ENCODE results near the gene PCDHGA5.
"Not testable (repeated sequence)": the region's sequence is repeated elsewhere in the genome, so short reads cannot be mapped to it uniquely, and the experiment has no call there.

The PCDHGA5 gene

DNA sequence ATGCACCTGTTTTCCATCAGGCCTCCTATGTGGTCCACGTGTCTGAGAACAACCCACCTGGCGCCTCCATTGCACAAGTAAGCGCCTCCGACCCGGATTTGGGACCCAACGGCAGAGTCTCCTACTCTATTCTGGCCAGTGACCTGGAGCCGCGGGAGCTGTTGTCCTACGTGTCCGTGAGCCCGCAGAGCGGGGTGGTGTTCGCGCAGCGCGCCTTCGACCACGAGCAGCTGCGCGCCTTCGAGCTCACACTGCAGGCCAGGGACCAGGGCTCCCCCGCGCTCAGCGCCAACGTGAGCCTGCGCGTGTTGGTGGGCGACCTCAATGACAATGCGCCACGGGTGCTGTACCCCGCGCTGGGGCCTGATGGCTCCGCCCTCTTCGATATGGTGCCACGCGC, 12.4 kb upstream of the PCDHGA5 start:
- no peak for DNase-seq (ENCODE audit: low spot score)

DNA sequence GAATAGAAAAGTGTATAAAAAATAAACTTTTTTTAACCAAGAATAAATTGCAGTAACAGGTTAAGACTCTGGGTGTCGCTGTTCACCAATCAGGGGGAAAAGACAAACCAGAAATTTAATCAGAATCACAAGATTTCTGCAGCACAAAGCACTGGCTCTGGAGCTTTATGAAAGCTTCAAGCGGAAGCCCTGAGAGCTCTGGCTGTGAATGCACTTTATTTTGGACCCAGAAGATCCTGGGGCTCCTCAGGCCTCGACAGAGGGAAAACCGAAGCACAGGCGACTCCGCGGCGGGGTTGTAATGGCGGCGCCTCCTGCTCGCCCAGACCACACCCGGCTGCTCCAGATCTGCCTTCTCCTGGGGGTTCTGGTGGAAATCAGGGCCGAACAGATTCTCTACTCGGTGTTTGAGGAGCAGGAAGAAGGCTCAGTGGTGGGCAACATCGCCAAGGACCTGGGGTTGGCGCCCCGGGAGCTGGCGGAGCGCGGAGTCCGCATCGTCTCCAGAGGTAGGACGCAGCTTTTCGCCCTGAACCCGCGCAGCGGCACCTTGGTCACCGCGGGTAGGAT, 9.0 kb upstream of the PCDHGA5 start, which contains the start of gene PCDHGA4:
TSS of gene PCDHGA4 (plus strand) at position 122 of the 570 bp plus-strand sequence. CDS start at position 209, 87 bp downstream.
- DNase-seq (ENCODE audit: low spot score): peak; percentile 48

DNA sequence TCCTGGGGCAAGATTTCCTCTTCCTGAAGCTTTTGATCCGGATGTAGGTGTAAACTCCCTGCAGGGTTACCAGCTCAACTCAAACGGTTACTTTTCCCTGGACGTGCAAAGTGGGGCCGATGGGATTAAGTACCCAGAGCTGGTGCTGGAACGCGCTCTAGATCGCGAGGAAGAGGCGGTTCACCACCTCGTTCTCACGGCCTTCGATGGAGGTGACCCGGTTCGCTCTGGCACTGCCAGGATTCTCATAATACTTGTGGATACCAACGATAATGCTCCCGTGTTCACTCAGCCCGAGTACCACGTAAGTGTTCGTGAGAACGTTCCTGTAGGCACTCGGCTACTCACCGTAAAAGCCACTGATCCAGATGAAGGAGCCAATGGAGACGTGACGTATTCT, 8.3 kb upstream of the PCDHGA5 start:
- no peak for DNase-seq (ENCODE audit: low spot score)

DNA sequence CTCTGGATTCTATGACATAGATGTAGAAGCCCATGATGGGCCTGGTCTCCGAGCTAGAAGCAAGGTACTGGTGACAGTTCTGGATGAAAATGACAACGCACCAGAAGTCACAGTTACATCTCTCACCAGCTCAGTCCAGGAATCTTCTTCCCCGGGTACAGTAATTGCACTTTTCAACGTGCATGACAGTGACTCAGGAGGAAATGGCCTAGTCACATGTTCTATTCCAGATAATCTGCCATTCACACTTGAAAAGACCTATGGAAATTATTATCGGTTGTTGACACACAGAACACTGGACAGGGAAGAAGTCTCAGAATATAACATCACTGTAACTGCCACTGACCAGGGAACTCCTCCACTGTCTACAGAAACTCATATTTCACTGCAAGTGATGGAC, 7.8 kb upstream of the PCDHGA5 start:
- DNase-seq (ENCODE audit: low spot score): no peak

DNA sequence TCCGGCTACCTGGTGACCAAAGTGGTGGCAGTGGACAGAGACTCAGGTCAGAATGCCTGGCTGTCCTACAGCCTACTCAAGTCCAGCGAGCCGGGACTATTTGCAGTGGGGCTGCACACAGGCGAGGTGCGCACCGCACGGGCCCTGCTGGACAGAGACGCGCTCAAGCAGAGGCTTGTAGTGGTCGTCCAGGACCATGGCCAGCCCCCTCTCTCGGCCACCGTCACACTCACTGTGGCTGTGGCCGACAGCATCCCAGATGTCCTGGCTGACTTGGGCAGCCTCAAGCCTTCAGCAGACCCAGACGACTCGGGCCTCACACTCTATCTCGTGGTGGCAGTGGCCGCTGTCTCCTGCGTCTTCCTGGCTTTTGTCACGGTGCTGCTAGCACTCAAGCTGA, 7.0 kb upstream of the PCDHGA5 start:
- no peak for DNase-seq (ENCODE audit: low spot score)

DNA sequence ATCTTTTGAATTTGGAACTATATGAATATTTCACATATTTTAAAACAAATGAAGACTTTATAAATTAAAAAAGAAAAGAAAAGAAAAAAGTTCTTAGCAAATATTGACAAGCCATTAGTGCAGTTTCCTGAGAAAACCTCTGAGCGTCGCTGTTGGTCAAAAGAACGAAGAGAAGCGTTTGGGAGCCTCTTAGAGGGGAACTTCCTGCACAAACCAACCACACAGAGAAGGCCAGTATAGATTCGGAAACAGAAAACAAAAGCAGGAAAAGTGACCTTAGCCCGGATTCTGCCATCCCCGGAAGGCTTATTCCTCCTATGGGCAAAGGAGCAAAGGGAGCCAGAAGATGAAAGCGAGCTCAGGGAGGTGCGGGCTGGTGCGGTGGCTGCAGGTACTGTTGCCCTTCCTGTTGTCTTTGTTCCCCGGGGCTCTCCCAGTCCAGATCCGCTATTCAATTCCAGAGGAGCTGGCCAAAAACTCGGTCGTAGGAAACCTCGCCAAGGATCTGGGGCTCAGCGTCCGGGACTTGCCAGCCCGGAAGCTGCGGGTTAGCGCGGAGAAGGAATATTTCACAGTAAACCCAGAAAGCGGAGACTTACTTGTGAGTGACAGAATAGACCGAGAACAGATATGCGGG, 4.1 kb upstream of the PCDHGA5 start, which contains the start of gene PCDHGB2:
TSS of gene PCDHGB2 (plus strand) at position 205 of the 637 bp plus-strand sequence. CDS start at position 347, 142 bp downstream.
- DNase-seq (ENCODE audit: low spot score): peak; percentile 45

DNA sequence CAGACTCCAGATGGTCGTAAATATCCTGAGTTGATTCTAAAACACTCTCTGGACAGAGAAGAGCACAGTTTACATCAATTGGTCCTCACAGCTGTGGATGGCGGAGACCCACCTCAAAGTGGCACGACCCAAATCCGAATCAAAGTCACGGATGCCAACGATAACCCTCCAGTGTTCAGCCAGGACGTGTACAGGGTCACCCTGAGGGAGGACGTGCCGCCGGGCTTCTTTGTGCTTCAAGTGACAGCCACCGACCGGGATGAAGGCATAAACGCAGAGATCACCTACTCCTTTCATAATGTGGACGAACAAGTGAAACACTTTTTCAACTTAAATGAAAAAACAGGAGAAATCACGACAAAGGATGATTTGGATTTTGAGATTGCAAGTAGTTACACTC, 3.3 kb upstream of the PCDHGA5 start:
- no peak for DNase-seq (ENCODE audit: low spot score)

DNA sequence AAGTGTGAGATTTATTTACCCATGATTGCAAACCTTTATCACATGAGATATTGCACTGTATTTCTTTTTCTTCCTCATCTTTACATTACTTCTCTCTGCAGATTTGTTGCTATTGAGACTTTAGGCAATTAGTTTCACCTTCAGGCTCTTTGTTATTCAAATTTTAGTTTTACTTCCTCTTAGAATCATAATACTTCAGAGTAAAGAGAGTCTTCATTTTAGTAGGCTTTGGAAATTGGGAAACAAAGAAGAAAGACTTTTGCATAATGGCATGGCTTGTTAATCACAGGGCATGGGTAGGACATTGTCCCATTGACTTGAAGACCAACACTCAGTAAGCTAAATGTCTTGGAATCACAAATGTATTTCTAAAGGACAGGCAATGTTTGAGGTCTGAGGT, 1.2 kb upstream of the PCDHGA5 start:
- no peak for DNase-seq (ENCODE audit: low spot score)

DNA sequence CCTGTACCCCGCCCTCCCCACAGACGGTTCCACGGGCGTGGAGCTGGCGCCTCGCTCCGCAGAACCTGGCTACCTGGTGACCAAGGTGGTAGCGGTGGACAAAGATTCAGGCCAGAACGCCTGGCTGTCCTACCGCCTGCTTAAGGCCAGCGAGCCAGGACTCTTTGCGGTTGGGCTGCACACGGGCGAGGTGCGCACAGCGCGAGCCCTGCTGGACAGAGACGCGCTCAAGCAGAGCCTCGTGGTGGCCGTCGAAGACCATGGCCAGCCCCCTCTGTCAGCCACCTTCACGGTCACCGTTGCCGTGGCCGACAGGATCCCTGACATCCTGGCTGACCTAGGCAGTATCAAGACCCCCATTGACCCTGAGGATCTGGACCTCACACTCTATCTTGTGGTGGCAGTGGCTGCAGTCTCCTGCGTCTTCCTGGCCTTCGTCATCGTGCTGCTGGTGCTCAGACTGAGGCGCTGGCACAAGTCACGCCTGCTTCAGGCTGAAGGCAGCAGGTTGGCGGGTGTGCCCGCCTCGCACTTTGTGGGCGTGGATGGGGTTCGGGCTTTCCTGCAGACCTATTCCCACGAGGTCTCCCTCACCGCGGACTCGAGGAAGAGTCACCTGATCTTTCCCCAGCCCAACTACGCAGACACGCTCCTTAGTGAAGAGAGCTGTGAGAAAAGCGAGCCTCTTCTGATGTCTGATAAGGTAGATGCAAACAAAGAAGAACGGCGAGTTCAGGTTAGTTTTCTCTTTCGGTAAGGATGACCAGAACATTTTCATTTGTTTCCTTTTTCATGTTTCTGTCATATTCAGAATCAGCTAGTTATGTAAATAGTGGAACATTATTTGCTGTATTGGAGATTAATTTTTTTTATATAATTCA, 2.3 kb downstream of the PCDHGA5 start:
- DNase-seq (ENCODE audit: low spot score): no peak

DNA sequence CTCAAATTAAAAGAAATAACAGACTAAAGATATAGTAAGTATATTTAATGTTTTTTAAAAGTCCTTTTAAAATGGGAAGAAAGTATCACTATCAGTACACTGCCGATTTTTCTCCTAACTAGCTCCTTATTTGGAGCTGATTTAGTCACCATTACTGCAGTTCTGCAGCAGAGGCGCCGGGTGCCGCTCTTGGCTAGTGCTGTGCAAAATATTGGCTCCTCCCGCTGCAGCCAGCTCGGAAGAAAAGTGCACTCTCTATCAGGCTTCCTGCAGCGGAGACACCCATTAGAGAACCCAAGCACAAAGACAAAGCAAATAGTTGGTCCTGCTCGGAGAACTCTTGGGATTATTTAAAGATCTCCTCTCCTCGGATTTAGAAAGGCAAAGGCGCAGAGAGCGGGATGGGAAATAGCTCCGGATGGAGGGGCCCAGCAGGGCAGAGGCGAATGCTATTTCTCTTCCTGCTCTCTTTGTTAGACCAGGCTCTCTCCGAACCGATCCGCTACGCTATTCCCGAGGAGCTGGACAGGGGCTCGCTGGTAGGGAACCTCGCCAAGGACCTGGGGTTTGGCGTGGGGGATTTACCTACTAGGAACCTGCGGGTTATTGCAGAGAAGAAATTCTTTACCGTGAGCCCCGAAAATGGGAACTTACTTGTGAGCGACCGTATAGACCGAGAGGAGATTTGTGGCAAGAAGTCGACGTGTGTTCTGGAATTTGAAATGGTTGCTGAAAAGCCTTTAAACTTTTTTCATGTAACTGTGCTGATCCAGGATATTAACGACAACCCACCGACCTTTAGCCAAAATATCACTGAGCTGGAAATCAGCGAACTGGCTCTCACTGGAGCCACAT, 6.3 kb downstream of the PCDHGA5 start, which contains the start of gene PCDHGB3:
TSS of gene PCDHGB3 (plus strand) at position 249 of the 855 bp plus-strand sequence. CDS start at position 402, 153 bp downstream.
- DNase-seq (ENCODE audit: low spot score): peak; percentile 86

DNA sequence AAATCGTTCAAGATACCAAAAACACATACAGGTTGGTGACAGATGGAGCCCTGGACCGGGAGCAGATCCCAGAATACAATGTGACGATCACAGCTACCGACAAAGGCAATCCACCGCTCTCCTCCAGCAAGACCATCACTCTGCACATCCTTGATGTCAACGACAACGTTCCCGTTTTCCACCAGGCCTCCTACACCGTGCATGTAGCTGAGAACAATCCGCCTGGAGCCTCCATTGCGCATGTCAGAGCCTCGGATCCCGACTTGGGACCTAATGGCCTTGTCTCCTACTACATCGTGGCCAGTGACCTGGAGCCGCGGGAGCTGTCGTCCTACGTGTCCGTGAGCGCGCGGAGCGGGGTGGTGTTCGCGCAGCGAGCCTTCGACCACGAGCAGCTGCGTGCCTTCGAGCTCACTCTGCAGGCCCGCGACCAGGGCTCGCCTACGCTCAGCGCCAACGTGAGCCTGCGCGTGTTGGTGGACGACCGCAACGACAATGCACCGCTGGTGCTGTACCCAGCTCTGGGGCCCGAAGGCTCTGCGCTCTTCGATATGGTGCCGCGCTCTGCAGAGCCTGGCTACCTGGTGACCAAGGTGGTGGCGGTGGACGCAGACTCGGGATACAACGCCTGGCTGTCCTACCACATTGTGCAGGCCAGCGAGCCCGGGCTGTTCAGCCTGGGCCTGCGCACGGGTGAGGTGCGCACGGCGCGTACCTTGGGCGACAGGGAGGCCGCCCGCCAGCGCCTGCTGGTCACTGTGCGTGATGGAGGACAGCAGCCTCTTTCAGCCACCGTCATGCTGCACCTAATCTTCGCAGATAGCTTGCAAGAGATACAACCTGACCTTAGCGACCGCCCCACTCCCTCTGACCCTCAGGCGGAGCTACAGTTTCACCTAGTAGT, 7.9 kb downstream of the PCDHGA5 start:
- DNase-seq (ENCODE audit: low spot score): no peak

DNA sequence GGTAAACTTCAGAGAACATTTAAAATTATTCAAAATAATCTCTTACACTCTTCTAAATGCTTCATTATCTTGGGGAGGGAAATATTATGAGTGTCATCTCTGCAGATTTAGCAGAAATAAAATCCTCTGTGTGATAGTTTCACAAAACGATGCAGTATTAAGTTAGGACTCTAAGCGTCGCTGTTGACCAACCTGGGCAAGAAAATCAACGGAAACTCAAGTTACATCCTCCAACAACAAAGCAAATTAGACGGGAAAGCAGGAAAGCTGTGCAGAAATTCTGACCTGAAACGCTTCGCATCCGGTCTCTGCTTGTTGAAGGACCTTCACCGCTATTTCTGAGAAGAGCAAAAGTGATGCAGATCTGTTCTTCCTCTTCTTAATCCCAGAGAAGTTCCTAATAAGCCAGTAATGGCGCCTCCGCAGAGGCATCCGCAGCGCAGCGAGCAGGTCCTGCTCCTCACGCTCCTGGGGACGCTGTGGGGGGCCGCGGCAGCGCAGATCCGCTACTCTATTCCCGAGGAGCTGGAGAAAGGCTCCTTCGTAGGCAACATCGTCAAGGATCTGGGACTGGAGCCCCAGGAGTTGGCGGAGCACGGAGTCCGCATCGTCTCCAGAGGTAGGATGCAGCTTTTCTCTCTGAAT, 9.8 kb downstream of the PCDHGA5 start, which contains the start of gene PCDHGA6:
TSS of gene PCDHGA6 (plus strand) at position 219 of the 645 bp plus-strand sequence. CDS start at position 412, 193 bp downstream.
- peak; percentile 48 for DNase-seq (ENCODE audit: low spot score)

DNA sequence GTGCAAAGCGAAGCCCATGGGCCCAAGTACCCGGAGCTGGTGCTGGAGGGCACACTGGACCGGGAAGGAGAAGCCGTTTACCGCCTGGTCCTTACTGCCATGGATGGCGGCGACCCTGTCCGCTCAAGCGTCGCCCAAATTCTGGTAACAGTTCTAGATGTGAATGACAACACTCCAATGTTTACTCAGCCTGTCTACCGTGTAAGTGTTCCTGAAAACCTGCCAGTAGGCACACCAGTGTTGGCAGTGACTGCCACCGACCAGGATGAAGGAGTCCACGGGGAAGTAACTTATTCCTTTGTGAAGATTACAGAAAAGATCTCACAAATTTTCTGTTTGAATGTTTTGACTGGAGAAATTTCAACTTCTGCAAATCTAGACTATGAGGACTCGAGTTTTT, 10.7 kb downstream of the PCDHGA5 start:
- no peak for DNase-seq (ENCODE audit: low spot score)

DNA sequence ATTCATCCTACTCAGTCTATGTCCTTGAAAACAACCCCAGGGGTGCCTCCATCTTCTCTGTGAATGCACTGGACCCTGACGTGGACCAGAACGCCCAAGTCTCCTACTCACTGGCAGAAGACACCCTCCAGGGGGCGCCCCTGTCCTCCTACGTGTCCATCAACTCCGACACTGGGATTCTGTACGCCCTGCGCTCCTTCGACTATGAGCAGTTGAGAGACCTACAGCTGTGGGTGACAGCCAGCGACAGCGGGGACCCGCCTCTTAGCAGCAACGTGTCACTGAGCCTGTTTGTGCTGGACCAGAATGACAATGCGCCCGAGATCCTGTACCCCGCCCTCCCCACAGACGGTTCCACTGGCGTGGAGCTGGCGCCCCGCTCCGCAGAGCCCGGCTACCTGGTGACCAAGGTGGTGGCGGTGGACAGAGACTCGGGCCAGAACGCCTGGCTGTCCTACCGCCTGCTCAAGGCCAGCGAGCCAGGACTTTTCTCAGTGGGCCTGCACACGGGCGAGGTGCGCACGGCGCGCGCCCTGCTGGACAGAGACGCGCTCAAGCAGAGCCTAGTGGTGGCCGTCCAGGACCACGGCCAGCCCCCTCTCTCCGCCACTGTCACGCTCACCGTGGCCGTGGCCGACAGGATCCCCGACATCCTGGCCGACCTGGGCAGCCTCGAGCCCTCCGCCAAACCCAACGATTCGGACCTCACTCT, 11.6 kb downstream of the PCDHGA5 start:
- DNase-seq (ENCODE audit: low spot score): not testable (repeated sequence)

DNA sequence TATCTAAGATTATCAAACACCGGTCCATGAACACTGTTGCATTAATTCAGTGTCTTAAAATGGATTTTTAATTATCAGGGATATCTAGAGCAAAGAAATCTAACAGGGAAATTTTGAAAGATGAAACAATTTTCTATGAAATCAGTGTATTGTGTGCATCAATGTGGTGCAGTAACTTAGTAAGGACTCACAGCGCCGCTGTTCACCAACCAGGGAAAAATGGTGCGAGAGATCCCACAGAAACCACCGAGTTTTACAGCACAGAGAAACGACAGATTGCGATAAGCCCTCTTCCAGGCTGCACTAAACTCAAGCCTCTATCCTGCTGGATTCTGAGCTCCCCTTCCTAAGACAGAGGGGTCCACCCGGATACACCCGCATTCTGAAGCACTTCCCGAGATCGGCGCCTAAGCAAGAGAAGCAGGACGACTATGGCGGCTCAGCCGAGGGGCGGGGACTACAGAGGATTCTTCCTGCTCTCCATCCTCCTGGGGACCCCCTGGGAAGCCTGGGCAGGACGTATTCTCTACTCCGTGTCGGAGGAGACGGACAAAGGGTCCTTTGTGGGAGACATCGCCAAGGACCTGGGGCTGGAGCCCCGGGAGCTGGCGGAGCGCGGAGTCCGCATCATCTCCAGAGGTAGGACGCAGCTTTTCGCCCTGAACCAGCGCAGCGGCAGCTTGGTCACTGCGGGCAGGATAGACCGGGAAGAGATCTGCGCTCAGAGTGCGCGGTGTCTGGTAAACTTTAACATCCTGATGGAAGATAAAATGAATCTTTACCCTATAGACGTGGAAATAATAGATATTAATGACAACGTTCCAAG, 18.7 kb downstream of the PCDHGA5 start, which contains the start of gene PCDHGA7:
TSS of gene PCDHGA7 (plus strand) at position 274 of the 826 bp plus-strand sequence. CDS start at position 432, 158 bp downstream.
- DNase-seq (ENCODE audit: low spot score): peak; percentile 53

DNA sequence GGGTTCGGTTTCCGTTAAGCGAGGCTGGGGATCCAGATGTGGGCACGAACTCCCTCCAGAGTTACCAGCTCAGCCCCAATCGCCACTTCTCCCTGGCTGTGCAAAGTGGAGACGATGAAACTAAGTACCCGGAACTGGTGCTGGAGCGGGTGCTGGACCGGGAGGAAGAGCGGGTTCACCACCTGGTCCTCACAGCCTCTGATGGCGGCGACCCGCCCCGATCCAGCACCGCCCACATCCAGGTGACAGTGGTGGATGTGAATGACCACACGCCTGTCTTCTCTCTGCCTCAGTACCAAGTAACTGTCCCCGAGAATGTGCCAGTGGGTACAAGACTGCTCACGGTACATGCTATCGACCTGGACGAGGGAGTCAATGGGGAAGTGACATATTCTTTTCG, 19.4 kb downstream of the PCDHGA5 start:
- DNase-seq (ENCODE audit: low spot score): no peak

DNA sequence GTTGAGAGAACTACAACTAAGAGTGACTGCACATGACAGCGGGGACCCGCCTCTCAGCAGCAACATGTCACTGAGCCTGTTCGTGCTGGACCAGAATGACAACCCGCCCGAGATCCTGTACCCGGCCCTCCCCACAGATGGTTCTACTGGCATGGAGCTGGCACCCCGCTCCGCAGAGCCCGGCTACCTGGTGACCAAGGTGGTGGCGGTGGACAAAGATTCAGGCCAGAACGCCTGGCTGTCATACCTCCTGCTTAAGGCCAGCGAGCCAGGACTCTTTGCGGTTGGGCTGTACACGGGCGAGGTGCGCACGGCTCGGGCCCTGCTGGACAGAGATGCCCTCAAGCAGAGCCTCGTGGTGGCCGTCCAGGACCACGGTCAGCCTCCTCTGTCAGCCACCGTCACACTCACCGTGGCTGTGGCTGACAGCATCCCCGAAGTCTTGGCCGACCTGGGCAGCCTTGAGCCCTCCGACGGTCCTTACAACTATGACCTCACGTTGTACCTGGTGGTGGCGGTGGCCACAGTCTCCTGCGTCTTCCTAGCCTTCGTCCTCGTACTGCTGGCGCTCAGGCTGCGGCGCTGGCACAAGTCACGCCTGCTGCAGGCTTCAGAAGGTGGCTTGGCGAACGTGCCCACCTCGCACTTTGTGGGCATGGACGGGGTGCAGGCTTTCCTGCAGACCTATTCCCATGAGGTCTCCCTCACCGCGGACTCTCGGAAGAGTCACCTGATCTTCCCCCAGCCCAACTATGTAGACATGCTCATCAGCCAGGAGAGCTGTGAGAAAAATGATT, 20.7 kb downstream of the PCDHGA5 start:
- DNase-seq (ENCODE audit: low spot score): no peak

All from GM03348 (cell line).